GM19351 (cell line): Measurements from ENCODE around the gene QSOX1.
A peak's percentile ranks its signal among the peaks of the same experiment; 100 is the strongest.

ENCODE experiments used
- ATAC-seq: cut with Tn5 transposase; IDR thresholded peaks from one replicate; pipeline ENCODE4 v1.9.1; 2021; ENCODE audit warnings: mild to moderate bottlenecking, moderate library complexity; ENCODE audit not compliant: unreplicated experiment

The QSOX1 gene

DNA sequence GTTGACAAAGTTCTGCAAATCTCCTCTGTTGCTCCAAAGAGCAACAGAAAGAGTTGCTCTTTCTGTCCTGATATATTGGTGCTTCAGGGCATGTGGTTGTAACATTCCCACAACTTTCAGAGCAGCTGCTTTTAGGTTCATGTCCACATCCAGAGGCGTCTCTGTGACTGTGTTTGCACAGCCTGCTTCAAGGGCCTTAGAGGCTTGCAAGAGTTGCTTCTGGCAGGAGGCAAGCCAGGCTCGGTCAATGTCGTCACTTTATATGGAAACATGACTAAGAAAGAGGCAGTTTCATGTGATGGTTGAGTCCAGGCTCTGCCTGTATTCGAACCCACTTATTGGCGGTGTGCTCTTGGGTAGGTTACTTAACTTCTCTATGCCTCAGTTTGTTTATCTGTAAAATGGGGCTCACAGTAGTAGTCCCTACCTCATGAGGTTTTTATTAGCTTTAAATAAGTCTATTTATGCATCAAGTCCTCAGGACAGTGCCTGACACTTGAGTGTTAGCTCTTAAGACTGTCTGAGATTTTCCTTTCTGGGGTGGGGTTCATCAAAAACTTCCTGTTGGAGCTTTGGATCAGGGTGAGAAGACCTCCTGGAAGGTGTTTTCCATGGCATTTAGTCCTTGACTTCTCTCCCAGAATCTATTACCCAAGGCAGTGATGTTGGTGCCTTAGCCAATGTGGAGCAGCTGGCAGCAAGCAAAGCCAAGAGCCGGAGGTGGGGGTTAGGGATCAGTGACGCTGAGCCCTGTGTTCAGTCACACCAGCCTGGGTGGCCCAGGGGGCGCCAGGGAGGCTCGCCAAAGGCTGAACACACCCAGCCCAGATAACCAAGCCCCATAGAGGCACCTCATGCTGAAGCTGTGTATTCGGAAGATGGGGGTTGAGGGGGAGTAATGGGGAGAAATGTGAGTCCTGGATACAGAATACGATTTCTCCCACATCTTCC, 94.3 kb downstream of the QSOX1 start:
- ATAC-seq: no peak

DNA sequence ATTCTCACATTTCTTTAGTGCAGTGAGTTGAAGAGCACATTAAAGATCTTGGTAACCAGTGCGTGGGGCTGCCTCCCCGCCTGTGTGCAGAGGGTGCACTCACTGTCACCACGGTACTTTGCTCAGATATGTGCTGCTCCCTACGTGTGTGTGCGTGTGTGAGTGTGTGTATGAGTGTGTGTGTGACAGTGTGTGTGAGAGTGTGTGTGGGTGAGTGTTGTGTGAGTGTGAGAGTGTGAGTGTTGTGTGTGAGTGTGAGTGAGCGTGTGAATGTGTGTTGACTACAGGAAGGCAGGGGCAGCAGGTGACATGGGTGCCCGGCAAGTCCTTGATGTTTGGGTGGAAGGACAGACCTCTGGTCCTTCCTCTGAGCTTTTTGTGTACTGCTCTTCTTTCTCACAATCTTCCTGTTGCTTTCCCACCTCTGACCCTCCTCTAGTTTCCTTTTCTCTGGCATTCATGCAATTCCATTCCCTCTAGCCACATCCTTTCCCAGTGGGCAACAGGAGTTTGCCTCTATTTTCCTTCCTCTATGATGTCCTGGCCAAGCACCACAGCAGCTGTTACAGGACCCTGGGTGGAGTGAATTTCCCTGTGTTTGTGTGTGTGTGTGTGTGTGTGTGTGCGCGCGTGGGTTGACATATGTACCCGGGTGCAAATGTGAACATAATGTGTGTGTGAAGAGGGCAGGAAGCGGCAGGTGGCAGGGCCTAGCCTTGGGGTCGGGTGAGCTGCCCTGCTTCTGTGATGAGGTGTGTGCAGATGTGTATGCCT, 95.2 kb downstream of the QSOX1 start:
- no peak for ATAC-seq

DNA sequence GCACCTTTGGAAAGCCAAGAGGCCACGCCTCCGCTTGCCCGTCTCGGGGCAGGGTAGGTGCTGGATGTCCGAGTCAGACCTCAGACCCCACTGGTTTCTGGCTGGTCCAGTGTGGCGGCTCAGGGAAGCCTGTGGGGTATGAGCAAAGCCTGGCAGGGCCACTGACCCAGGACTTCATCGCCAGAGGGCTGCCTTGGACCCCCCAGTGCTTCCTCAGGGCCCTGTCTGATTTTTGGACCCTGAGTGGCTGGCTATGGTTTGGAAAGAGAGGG, 95.8 kb downstream of the QSOX1 start:
- no peak for ATAC-seq

DNA sequence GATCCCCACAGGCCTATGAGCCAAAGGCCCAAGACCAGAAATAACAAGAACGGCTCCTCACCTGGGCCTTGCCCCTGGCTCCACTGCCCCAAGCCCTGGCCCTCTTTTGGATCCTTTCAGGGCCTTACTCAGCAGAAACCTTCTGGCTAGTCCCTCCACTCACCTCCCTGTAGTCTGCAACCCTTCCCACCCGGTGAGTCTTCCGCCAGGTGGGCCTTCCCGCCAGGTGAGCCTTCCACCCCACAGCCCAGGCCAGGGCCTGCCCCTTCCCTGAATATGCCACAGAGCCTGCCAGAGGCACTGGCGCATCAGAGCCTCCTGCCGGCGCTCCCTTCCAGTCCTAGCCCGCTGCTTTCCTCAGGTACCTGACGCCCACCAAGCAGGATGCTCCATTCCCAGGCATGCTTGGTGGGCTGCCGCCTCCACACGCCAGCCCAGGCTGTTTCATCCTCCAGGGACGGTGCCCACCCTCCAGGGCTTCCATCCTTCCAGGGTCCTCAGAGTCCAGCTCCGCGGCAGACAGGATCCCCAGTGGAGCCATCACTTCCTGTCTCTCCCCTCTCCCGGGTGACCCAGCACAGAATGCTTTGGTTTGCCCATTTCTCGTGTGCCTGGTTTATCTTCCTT, 96.3 kb downstream of the QSOX1 start:
- no peak for ATAC-seq

DNA sequence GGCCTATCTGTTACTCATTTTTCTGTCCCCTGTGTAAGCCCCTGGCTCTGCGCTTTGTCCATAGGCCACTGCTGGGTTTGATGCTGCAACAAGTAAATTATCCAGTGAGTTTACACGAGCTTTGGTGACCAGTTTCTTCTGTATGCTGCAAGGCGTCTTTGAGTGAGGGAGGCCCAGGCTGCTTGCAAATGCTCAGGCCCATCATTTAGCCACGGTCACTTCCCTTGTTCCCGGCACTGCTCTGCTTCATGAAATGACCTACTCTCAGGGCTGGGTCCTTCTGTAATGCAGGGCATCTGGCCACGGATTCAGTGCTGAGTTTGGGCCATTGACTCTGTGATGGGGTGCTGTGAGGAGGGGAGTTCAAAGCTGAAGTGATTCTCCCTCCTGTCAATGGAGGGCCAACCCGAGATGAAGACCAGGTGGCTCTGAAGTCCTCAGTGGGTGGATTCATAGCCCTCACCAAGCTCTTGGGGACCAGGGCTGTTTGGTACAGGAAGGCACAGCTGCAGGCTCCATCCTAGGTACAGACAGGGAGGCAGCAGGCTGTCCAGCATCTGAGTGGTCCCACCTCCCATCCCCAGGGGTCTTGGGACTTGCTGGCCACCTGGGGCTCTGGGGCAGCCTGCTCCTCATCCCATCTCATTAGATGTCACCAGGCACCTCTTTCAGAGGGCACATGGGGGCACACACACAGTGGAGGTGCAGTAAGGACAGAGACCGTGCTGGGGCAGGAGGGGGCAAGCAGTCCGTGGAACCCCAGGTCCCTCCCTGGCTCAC, 97.0 kb downstream of the QSOX1 start:
- no peak for ATAC-seq

DNA sequence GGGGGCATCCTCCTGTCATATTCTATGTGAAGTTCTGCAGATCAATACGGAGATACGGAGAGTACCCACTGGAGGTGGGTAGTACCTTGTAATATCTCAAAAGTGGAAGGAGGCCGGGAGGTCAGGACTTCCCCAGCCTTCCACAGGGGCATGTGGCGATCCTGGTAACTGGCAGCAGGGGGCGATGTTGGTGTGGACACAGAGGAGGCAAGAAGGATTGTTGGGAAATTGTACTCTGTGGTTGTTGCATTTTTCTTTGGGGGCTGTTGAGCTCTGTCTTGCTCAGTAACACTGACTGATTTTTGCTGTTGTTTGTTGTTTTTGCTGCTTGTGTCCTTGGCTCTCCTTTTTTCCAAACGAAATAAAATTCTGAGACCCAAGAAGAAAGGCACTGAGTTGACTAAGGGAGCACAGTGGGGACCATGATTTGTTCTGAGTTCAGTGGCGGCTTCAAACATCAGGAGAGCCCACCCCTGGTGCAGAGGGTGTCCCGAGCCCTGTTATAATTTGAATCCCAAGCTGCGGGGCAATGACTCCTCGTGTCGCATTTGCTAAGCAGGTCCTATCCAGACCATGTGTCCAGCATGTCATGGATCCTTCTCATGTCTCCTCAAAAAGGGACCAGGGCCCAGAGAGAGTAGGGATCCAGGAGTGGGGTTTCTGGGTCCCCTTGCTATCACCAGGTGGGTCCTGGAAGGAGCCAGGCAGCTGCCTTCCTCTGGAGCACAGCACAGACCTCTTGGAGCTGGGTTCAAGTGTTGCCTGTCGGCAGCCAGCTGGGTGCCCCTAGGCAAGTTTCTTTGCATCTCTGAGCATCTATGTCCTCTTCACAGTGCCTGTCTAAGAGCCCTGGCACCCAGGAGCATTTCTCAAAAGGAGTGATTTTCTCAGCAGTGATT, 98.2 kb downstream of the QSOX1 start:
- peak; percentile 79 for ATAC-seq
